ENCODE measurements around the gene SLC25A4.

GRCh38 chr4:185108669-185109068 is 34.4 kb upstream of the SLC25A4 start:
- no peak for TF ChIP-seq EED (IDR thresholded peaks at IDR 0.05; ENCODE audit: low read depth)
- no peak for TF ChIP-seq BCLAF1 (IDR thresholded peaks at IDR 0.05)
- TF ChIP-seq ZNF274 (IDR thresholded peaks at IDR 0.05; ENCODE audit: insufficient read depth, insufficient read length), result no peak
- no peak for TF ChIP-seq REST (IDR thresholded peaks at IDR 0.05; ENCODE audit: low read depth, low read length)
- TF ChIP-seq IRF3 (IDR thresholded peaks at IDR 0.05), result no peak
- no peak for TF ChIP-seq SIN3A (IDR thresholded peaks at IDR 0.05; ENCODE audit: low read depth, low read length)
- no peak for TF ChIP-seq CTCF (IDR thresholded peaks at IDR 0.05 in 2 of 3, conservative IDR thresholded peaks at IDR 0.05 in 1 of 3; ENCODE audit: control insufficient read depth in 2 of 3, extremely low read depth in 1 of 3, insufficient read depth in 1 of 3, low read depth in 3 of 3, low read length in 3 of 3)
- TF ChIP-seq PKNOX1 (IDR thresholded peaks at IDR 0.05), result no peak
- TF ChIP-seq SP1 (IDR thresholded peaks at IDR 0.05; ENCODE audit: low read depth, low read length), result no peak
